GM12872 (cell line): ENCODE data around the gene MTO1.

ENCODE experiments used
- CTCF ChIP-seq: IDR thresholded peaks from 3 replicates; pipeline ENCODE4 v1.5.1; 2011; ENCODE audit warnings: low read depth, mild to moderate bottlenecking, low read length, moderate library complexity; ENCODE audit not compliant: insufficient read depth

The MTO1 gene

GRCh38 chr6:73519926-73520687, 58.6 kb downstream of the MTO1 start:
- no peak for TF ChIP-seq CTCF

- TF ChIP-seq CTCF: no peak
Observed at GRCh38 chr6:73520688-73521350, 59.3 kb downstream of the MTO1 start, which contains the start of gene EEF1A1. EEF1A1 (minus strand) TSS chr6:73521032; CDS start chr6:73520026, 1,006 bp downstream.

- TF ChIP-seq CTCF: no peak
Observed at GRCh38 chr6:73521351-73521985, 59.9 kb downstream of the MTO1 start.

GRCh38 chr6:73523434-73524123, 62.0 kb downstream of the MTO1 start:
- no peak for TF ChIP-seq CTCF

- TF ChIP-seq CTCF: no peak
Observed at GRCh38 chr6:73525546-73526330, 64.2 kb downstream of the MTO1 start.

GRCh38 chr6:73528897-73529296, 67.4 kb downstream of the MTO1 start:
- no peak for TF ChIP-seq CTCF
